ENCODE results near the gene RABL2B.
"Not testable (repeated sequence)": the region's sequence is repeated elsewhere in the genome, so short reads cannot be mapped to it uniquely, and the experiment has no call there.

The RABL2B gene

DNA sequence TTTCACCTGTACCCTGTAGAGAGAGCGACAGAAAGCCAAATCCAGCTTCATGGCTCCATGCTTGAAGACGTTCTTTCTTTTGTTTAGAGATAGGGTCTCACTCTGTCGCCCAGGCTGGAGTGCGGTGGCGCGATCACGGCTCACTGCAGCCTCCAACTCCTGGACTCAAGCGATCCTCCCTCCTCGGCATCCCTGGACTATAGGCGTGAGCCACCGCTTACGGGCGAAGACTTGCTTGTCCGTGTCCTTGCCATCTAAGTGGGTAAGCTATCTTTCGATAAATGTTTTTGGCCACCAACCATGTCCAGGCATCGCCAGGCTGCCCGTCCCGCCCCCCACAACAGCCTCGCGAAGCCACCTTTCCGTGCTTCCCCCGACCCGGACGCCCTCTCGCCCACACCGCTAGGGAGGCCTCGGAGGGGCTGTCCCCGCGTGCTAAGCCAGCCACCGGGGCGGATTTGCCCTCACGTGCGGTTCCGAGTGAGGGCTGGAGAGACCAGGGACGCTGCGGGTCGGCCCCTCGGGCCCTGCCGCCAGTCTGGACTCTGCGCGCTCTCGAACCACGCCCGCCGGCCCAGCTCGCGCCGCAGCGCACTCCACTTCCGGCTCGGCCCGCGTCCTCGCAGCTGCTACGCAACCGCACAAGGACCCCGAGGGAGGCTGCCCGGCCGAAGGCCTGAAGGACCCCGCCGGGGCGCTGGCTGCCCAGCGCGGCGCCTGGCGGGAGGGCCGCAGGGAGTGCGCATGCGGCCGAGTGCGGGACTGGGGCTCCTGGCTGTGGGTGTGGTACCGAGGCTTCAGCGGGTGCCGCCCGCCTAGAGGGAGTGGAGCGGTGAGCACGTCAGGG lies at the start of gene RABL2B:
RABL2B (minus strand) TSS at position 604 of the 847 bp plus-strand sequence. CDS start 1,342 bp downstream, outside the sequence.
- peak; percentile 41 for DNase-seq

DNA sequence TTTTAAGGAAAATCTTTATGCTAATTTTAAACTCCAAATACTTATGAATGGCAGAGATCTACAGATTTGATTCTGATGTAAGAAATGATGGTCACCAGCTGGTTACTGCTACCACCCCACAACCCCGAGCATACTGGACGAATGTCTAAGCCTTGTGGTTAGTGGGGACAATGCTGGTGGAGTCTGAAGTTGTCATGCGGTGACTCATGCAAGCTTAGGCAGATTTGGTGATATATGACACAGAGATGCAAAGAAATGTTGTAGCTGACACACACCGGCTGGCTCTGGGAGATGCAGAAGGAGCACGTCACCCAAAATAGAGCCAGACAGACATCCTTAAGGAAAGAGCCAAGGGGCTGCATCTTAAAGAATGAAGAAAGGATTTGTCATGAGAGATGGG lies 3.5 kb upstream of the RABL2B start:
- not testable (repeated sequence) for DNase-seq

DNA sequence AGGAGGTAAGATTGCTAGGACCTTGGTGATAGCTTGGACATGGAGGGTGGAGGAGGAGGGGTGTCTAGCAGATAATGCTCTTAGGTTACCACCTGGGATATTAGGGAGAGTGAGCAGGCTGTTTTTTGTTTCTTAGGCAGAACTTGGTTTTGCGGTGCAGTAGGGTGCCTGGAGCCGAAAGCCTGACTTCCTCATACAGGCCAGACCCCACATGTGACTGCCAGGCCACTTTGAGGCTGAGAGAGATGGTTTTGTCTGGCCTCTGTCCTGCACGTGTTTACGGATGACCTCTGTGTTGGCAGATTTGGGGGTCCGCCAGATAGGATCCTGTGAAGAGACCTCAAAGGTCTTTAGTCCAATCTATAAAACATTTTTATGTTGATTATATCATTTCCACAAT lies 1.9 kb upstream of the RABL2B start:
- not testable (repeated sequence) for DNase-seq

DNA sequence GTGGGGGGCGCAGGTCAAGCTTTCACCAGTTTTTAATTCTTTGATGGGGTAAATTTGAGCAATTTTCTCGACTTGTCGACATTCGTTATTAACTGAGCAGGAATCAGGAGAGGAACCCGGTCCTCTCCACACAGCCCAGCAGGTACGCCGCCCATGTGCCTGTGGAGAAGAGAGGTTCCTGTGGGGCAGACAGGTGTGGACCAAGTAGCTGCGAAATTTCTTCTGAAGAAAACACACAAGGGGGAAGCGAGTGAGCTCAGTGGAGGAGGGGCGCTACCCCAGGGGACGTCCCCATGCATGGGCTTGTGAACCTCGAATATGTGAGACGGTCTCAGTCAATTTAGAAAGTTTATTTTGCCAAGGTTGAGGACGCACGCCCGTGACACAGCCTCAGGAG lies 442 bp upstream of the RABL2B start:
- not testable (repeated sequence) for DNase-seq

DNA sequence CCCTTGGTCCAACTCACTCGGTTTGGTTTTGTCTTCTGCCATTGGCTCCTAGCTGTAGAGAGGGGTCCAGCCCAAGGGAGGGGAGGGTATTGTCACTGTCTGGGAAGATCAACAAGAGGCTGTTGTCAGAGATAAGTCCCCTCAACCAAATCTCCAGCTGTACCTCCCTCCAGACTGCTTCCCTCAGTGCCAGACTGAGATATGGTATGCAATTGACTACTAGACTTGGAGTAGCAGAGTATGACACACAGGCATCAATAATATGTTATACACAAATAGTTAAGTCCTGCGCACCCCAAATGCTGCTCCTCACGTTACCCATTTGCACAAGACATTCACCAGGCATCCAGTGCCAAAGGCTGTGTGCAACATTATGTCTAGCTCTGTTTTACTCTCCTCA lies 1.2 kb downstream of the RABL2B start:
- not testable (repeated sequence) for DNase-seq

DNA sequence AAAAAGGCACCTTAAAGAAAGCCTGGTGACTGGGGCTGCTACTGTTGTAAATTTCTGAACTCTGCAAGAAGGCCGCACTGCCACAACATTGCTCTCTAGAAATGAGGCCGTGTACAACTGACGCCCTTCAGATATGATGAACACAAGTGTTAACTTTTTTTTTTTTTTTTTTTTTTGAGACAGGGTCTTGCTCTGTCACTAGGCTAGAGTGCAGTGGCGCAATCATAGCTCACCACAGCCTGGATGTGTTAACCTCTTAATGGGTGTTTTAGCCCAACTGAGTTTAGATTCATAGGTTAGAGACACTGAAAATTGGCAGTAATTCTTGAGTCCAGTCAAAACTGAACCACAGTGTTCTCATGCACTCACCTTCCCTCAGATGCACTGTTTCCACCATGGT lies 3.2 kb downstream of the RABL2B start:
- not testable (repeated sequence) for DNase-seq

DNA sequence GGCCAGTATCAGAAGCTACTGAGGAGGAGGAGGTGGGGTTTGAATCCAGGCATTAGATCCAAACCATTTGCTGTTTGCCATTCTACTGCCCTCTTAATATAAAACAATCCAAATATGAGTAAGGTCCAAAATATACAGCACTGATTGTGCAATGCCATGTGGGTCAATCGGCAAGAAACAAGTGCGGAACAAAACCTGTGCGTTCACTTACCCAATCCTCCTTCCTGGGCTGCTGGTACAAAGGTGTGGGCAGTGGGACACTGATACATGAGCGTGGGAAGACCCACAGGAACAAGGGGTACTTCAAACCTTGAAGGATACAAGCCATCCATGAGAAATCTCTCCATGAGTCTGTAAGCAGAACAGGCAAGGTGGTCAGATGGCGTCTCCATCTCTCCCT lies 5.8 kb downstream of the RABL2B start:
- not testable (repeated sequence) for DNase-seq

DNA sequence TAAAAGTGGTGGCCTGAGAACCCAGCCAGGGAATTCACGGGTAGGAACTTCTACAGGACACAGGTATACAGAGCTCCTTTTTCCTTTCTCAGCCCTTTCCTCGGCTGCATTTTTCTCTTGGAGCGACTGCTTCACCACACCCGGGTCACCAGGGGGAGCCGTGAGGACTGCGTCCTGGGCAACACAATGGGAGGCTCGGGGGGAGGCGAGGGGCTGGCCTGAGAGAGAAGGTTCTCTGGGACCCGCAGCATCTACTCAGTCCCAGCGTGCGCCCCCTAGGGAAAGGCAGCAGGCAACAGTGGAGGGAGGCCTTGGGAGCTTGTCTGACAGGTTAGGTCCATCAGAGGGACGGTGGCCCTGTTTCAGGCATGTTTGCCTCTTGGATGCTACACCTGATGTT lies 8.3 kb downstream of the RABL2B start:
- not testable (repeated sequence) for DNase-seq

DNA sequence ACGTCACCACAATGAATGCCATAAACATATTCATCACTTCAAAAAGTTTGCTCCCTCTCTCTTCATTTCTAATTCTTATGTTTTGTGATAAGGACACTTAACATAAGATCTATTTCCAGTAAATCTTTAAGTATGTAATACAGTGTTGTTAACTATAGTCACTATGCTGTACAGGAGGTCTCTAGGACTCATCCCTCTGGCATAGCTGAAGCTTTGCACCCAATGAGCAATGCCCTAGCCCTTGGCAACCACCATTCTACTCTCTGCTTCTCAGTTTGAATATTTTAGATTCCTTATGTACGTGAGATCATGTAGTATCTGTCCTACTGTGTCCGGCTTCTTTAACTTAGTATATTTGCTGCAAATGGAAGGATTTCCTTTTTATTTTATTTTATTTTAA lies 19.1 kb downstream of the RABL2B start:
- not testable (repeated sequence) for DNase-seq

DNA sequence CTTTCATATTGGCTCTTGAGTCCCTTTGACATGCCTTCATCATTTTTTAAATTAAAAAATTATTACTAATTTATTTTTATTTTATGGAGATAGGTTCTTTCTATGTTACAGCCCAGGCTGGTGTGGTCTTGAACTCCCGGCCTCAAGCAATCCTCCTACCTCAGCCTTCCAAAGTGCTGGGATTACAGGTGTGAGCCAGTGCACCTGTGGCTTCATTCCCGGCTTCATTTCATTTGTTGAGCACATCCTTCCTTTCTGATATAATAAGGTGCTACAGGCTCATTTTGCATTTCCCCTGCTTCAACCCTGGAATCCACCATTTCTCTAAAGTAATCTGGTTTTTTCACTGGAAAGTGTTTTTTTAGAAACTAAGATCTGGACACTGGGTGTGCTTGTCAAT lies 21.6 kb downstream of the RABL2B start:
- DNase-seq = not testable (repeated sequence)

DNA sequence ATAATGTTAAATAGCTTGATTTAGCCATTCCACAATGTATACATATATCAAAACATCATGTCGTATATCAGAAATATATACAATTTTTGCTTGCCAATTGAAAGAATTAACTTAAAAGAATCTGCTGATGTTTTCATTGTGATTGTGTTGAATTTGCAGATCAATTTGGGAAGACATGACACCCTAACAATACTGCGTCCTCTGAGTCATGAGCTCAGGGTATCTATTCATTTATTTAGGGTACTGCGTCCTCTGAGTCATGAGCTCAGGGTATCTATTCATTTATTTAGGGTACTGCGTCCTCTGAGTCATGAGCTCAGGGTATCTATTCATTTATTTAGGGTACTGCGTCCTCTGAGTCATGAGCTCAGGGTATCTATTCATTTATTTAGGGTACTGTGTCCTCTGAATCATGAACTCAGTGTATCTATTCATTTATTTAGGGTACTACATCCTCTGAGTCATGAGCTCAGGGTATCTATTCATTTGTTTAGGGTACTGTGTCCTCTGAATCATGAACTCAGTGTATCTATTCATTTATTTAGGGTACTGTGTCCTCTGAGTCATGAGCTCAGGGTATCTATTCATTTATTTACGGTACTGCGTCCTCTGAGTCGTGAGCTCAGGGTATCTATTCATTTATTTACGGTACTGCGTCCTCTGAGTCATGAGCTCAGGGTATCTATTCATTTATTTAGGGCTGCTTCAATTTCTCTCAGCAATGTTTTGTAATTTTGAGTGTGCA lies 23.7 kb downstream of the RABL2B start:
- not testable (repeated sequence) for DNase-seq

DNA sequence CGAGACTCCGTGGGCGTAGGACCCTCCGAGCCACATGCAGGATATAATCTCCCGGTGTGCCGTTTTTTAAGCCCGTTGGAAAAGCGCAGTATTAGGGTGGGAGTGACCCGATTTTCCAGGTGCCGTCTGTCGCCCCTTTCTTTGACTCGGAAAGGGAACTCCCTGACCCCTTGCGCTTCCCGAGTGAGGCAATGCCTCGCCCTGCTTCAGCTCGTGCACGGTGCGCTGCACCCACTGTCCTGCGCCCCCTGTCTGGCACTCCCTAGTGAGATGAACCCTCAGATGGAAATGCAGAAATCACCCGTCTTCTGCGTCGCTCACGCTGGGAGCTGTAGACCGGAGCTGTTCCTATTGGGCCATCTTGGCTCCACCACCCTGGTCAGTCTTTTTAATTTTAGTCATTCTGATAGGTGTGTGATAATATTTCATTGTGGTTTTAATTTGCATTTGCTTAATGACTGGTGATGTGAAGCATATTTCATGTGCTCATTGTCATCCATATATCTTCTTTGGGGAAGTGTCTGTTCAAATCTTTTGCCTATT lies 26.4 kb downstream of the RABL2B start:
- not testable (repeated sequence) for DNase-seq

DNA sequence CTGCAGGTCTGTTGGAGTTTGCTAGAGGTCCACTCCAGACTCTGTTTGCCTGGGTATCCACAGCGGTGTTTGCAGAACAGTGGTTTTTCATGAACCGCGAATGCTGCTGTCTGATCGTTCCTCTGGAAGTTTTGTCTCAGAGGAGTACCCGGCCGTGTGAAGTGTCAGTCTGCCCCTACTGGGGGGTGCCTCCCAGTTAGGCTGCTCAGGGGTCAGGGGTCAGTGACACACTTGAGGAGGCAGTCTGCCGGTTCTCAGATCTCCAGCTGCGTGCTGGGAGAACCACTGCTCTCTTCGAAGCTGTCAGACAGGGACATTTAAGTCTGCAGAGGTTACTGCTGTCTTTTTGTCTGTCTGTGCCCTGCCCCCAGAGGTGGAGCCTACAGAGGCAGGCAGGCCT lies 27.0 kb downstream of the RABL2B start:
- not testable (repeated sequence) for DNase-seq

DNA sequence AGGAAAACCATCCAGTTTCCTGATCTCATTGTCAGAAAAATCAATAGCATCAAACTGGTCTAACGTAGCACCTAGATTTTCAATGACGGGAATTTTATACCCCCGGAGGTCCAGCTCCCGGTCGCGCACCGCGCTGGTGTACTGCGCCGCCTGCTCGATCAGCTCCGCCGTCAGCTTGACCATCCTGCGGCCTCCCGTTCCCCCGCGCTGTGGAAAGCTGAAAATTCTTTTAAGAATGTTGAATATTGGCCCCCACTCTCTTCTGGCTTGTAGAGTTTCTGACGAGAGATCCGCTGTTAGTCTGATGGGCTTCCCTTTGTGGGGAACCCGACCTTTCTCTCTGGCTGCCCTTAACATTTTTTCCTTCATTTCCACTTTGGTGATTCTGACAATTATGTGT lies 28.2 kb downstream of the RABL2B start:
- DNase-seq = not testable (repeated sequence)

DNA sequence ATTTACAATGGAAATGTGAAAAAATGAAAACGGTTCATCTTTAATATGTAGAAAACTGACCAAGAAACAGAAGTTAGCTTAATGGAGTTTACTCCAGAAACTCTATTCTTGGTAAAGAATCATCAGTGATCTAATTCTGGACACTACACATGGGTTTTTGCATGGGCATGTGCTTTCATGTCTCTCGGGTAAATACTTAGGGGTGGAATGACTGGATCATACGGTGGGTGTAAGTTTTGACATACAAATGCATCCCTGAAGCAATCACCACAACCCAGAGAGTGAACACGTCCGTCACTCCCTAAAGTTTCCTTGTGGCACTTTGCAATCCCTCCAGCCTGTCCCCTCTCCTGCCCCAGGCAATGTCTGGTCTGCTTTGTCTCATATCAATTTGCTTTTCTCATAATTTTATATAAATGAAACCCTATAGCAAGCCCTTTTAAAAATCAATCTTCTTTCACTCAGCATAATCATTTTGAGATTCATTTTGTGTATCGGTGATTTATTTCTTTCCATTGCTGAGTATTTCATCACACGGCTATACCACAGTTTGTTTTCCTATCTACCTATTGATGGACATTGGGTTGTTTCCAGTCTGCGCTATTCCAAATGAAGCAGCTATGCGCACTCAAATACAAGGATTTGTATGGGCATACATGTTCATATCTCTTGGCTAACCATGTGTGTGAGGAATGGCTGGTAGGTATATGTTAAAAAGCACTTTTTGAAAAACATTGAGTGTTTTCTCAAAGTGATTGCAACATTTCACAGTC lies 33.9 kb downstream of the RABL2B start:
- not testable (repeated sequence) for DNase-seq

DNA sequence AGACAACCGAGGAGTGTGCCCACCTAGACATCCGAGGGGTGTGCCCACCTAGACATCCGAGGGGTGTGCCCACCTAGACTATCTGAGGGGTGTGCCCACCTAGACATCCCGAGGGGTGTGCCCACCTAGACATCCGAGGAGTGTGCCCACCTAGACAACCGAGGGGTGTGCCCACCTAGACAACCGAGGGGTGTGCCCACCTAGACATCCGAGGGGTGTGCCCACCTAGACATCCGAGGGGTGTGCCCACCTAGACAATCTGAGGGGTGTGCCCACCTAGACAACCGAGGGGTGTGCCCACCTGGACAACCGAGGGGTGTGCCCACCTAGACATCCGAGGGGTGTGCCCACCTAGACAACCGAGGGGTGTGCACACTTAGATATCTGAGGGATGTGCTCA lies 34.8 kb downstream of the RABL2B start:
- DNase-seq = not testable (repeated sequence)

DNA sequence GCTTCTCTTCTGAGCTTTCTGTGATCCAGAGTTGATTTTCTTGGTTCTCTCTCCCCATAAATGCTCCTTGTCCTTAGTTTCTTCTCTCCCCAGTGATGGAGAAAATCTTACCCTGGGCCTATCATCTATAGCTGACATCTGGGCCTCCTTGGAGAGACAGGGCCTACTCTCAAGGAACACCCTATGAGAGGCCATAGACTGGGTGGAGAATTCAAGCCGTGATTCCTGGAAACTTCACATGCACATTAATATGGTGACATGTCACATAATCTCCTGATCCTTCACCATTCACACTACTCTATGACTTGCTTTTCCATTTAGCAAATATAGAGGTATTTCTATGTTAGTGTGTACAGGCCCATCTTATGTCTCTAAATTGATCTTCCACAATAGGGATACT lies 35.9 kb downstream of the RABL2B start:
- not testable (repeated sequence) for DNase-seq

DNA sequence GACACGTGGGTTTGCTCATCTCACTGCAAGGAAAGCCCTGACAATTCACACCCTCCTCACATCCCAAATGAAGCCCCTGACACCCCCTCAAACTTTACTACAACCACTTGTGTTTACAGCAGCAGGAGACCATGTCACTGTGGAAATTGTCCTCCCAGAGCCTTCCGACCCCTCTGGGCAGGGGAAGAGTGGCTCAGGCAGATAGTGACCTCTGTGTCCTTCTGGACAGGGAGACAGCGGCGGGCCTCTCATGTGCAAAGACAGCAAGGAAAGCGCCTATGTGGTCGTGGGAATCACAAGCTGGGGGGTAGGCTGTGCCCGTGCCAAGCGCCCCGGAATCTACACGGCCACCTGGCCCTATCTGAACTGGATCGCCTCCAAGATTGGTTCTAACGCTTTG lies 39.0 kb downstream of the RABL2B start:
- DNase-seq = not testable (repeated sequence)

DNA sequence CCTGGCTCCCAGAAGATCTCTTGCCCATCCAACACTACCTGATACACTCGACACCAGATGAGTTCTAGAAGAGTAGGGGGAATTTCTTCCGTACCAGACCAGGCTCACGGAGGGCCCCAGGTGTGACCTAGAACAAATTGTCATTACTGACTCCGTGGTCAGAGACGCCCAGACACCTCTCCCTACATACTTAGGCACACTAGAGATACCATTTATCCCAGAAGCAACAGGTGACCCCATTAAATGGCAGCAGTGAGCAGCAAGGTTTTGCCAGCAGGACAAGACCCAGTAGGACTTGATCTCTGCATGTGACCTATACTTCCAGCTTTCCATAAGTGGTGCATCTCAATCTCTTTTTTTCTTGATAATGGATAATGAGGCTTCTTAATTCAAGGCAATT lies 42.7 kb downstream of the RABL2B start:
- not testable (repeated sequence) for DNase-seq

DNA sequence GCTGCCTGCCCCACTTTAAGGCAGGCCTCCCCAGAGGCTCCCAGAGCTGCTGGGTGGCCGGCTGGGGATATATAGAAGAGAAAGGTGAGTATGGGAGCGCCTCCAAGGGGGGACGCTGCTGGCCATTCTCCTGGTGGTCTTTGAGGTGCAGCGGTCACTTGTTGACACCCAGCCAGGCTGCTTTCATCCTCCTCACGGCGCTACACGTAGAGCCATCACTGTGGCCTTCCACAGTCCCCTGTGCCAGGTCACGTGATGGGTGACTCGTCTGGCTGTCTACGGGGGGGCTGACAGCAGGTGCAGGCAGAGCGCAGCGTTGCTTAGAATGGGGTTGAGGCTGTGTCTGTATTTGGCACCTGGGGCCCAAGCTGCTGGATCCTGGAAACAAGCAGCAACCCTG lies 43.5 kb downstream of the RABL2B start:
- no peak for DNase-seq

DNA sequence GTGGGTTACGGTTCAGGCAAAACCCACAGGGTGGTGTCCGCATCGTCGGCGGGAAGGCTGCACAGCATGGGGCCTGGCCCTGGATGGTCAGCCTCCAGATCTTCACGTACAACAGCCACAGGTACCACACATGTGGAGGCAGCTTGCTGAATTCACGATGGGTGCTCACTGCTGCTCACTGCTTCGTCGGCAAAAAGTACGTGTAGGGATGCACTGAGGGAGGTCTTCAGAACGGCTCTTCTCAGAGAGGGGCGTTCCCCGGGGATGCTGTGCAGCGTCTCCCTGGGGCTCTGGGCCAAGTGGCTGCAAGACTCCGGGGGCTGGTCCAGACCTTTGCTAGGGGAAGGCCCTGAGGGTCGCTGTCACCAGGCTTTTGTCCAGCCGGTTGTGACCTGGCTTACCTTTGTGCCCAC lies 44.2 kb downstream of the RABL2B start:
- DNase-seq = no peak

DNA sequence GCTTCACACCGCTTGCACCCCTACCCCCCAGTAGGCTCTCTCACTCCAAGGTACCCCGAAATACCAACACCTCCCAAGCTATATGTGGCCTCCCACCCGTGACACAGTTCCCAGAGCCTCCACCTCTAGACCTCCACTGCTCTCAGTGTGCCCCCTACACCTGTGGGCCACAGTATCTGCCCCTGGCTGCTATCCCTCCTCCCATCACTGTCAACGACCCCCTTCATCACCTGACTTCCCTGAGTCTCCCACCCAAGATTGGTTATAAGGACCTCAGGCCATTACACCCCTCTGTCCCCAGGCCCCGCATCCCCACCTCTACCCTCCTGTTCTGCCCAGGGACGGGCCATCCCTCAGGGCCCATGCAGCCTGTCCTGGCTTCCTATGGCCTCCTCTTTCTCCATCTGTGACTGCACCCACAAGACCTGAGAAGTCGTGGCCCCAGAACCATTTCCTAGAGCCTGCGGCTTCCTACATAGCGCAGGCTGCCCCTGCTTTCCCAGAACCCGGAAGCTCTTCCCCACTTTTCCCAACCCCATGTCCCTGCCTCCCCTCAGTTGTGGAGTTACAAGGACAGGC lies 44.7 kb downstream of the RABL2B start:
- no peak for DNase-seq

Measured in NCI-H446 treated with DMSO at 0.1 percent for 48 hours (cell line).